Body of pancreas (tissue), 4 donors: Measurements from ENCODE around the gene TP53.

Experiments
- POLR2A ChIP-seq, 3 donors: fragments of 450-650 bp; IDR thresholded peaks; one replicate each; pipeline ENCODE4 v1.6.1; 2016; ENCODE audit warnings: antibody characterized with exemption in 3 of 3, mild to moderate bottlenecking in 2 of 3
- TF ChIP-seq, protein P1 (sequence below), 7 experiments: fragments of 450-650 bp in 4 of 7; fragments of 200-600 bp in 3 of 7; sonication (generic) in 3 of 7; IDR thresholded peaks; one replicate each; pipeline ENCODE4 v1.5.1; 2016 to 2019; ENCODE audit warnings: antibody characterized with exemption in 7 of 7

DNA sequence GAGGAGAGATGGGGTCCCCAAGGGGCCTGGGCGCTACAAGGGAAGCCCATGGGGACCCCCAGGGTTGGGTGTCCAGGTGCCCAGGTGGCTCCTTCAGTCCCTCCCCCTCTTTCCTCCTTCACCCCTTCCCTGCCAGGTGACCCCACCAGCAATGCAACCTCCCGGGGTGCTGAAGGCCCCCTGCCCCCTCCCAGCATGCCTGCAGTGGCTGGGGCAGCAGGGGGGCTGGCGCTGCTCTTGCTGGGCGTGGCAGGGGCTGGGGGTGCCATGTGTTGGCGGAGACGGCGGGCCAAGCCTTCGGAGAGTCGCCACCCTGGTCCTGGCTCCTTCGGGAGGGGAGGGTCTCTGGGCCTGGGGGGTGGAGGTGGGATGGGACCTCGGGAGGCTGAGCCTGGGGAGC, 21.7 kb upstream of the TP53 start:
- TF ChIP-seq, protein P1, sequence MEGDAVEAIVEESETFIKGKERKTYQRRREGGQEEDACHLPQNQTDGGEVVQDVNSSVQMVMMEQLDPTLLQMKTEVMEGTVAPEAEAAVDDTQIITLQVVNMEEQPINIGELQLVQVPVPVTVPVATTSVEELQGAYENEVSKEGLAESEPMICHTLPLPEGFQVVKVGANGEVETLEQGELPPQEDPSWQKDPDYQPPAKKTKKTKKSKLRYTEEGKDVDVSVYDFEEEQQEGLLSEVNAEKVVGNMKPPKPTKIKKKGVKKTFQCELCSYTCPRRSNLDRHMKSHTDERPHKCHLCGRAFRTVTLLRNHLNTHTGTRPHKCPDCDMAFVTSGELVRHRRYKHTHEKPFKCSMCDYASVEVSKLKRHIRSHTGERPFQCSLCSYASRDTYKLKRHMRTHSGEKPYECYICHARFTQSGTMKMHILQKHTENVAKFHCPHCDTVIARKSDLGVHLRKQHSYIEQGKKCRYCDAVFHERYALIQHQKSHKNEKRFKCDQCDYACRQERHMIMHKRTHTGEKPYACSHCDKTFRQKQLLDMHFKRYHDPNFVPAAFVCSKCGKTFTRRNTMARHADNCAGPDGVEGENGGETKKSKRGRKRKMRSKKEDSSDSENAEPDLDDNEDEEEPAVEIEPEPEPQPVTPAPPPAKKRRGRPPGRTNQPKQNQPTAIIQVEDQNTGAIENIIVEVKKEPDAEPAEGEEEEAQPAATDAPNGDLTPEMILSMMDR (IDR thresholded peaks at IDR 0.05), result no peak
- TF ChIP-seq POLR2A (IDR thresholded peaks at IDR 0.05), result no peak
